GM19025 (cell line): Measurements from ENCODE around the gene COL16A1.
A peak's percentile ranks its signal among the peaks of the same experiment; 100 is the strongest.

Experiments used
- ATAC-seq: cut with Tn5 transposase; IDR thresholded peaks from one replicate; pipeline ENCODE4 v1.9.1; 2021; ENCODE audit warnings: mild to moderate bottlenecking, low read depth, moderate library complexity; ENCODE audit not compliant: unreplicated experiment

Gene COL16A1

GRCh38 chr1:31651766-31652165, 52.1 kb downstream of the COL16A1 start:
- no peak for ATAC-seq

- ATAC-seq = no peak
Observed at GRCh38 chr1:31651089-31651420, 52.8 kb downstream of the COL16A1 start.

GRCh38 chr1:31650161-31651088, 53.4 kb downstream of the COL16A1 start:
- ATAC-seq = no peak

- ATAC-seq = no peak
Observed at GRCh38 chr1:31648641-31649357, 55.0 kb downstream of the COL16A1 start.

GRCh38 chr1:31648190-31648589, 55.6 kb downstream of the COL16A1 start:
- no peak for ATAC-seq

GRCh38 chr1:31647106-31647505, 56.7 kb downstream of the COL16A1 start:
- no peak for ATAC-seq

GRCh38 chr1:31646259-31646960, 57.4 kb downstream of the COL16A1 start:
- no peak for ATAC-seq

- no peak for ATAC-seq
Observed at GRCh38 chr1:31645274-31645568, 58.6 kb downstream of the COL16A1 start.

GRCh38 chr1:31644560-31645273, 59.1 kb downstream of the COL16A1 start, which contains the start of gene PEF1:
Gene PEF1 (minus strand): TSS chr1:31644876. CDS start chr1:31644864, 12 bp downstream.
- peak; percentile 87 for ATAC-seq

GRCh38 chr1:31643976-31644559, 59.7 kb downstream of the COL16A1 start:
- ATAC-seq = no peak

- no peak for ATAC-seq
Observed at GRCh38 chr1:31642897-31643296, 60.9 kb downstream of the COL16A1 start.

- ATAC-seq = no peak
Observed at GRCh38 chr1:31642366-31642765, 61.5 kb downstream of the COL16A1 start.

GRCh38 chr1:31640964-31641363, 62.9 kb downstream of the COL16A1 start:
- no peak for ATAC-seq

GRCh38 chr1:31640179-31640578, 63.6 kb downstream of the COL16A1 start:
- ATAC-seq = no peak

- ATAC-seq = no peak
Observed at GRCh38 chr1:31639543-31639942, 64.3 kb downstream of the COL16A1 start.

GRCh38 chr1:31637915-31638673, 65.7 kb downstream of the COL16A1 start:
- ATAC-seq = no peak

GRCh38 chr1:31633117-31633516, 70.7 kb downstream of the COL16A1 start:
- ATAC-seq = no peak

- ATAC-seq = no peak
Observed at GRCh38 chr1:31632649-31633048, 71.2 kb downstream of the COL16A1 start.

- ATAC-seq = no peak
Observed at GRCh38 chr1:31628931-31629556, 74.8 kb downstream of the COL16A1 start.
